Activated naive CD8-positive, alpha-beta T cell treated with anti-CD3 and anti-CD28 coated beads, Interleukin-2, amount 50 U/mL, for 16 hours (primary cell): ENCODE results near the gene HEXD.
A peak's percentile ranks its signal among the peaks of the same experiment; 100 is the strongest.
"Not testable (repeated sequence)": the region's sequence is repeated elsewhere in the genome, so short reads cannot be mapped to it uniquely, and the experiment has no call there.

ENCODE experiments used
- DNase-seq: peaks from one replicate; pipeline ENCODE4 v3.0.0-alpha.2; 2020; ENCODE audit warnings: low read depth, low spot score

The HEXD gene

GRCh38 chr17:82457929-82458178 is 39.7 kb downstream of the HEXD start:
- DNase-seq = no peak

- peak; percentile 85 for DNase-seq
These were observed 40.2 kb downstream of the HEXD start, which contains the start of gene NARF for GRCh38 chr17:82458179-82458884. Gene NARF (plus strand): TSS chr17:82458741. CDS start chr17:82458804, 63 bp downstream.

GRCh38 chr17:82458885-82459424 is 40.8 kb downstream of the HEXD start:
- no peak for DNase-seq

- DNase-seq = not testable (repeated sequence)
These were observed 41.8 kb downstream of the HEXD start for GRCh38 chr17:82459936-82460335.

GRCh38 chr17:82461827-82462524 is 43.8 kb downstream of the HEXD start:
- DNase-seq = no peak

GRCh38 chr17:82463391-82463790 is 45.2 kb downstream of the HEXD start:
- no peak for DNase-seq

GRCh38 chr17:82463925-82464566 is 45.9 kb downstream of the HEXD start:
- DNase-seq = no peak

- DNase-seq = no peak
These were observed 46.4 kb downstream of the HEXD start for GRCh38 chr17:82464567-82464929.

- DNase-seq = no peak
These were observed 47.0 kb downstream of the HEXD start for GRCh38 chr17:82465023-82465603.

- DNase-seq = no peak
These were observed 50.5 kb downstream of the HEXD start for GRCh38 chr17:82468692-82469091.

GRCh38 chr17:82470065-82470464 is 51.9 kb downstream of the HEXD start:
- DNase-seq = no peak

GRCh38 chr17:82474223-82475010 is 56.3 kb downstream of the HEXD start:
- no peak for DNase-seq

- DNase-seq = no peak
These were observed 57.3 kb downstream of the HEXD start for GRCh38 chr17:82475458-82475857.

GRCh38 chr17:82477934-82478333 is 59.8 kb downstream of the HEXD start:
- DNase-seq = no peak

GRCh38 chr17:82479602-82480001 is 61.5 kb downstream of the HEXD start:
- DNase-seq = no peak

GRCh38 chr17:82480318-82480717 is 62.2 kb downstream of the HEXD start:
- no peak for DNase-seq

- DNase-seq = no peak
These were observed 65.1 kb downstream of the HEXD start for GRCh38 chr17:82483204-82483660.

- DNase-seq = no peak
These were observed 65.7 kb downstream of the HEXD start for GRCh38 chr17:82483836-82484235.

- no peak for DNase-seq
These were observed 68.3 kb downstream of the HEXD start for GRCh38 chr17:82486231-82487094.

- no peak for DNase-seq
These were observed 69.8 kb downstream of the HEXD start for GRCh38 chr17:82487910-82488309.

GRCh38 chr17:82489117-82489516 is 71.0 kb downstream of the HEXD start:
- no peak for DNase-seq
